AG10803 (cell line): ENCODE data around the gene EEIG2.
A peak's percentile ranks its signal among the peaks of the same experiment; 100 is the strongest.
"Not testable (repeated sequence)": the region's sequence is repeated elsewhere in the genome, so short reads cannot be mapped to it uniquely, and the experiment has no call there.

Experiments
- DNase-seq: peaks from one replicate; pipeline ENCODE4 v3.0.0; 2010; ENCODE audit warnings: low read depth
- H3K4me3 ChIP-seq: 2 replicates; pipeline ENCODE4 v1.5.1; 2011; ENCODE audit warnings: mild to moderate bottlenecking, low read length, control low read depth
- CTCF ChIP-seq: conservative IDR thresholded peaks from 2 replicates; pipeline ENCODE4 v1.5.1; 2011; ENCODE audit warnings: mild to moderate bottlenecking, low read length, control low read depth, inconsistent platforms

EEIG2 gene

GRCh38 chr1:108559215-108560186 is at the start of gene EEIG2:
Gene EEIG2 (plus strand): TSS chr1:108560100. CDS start chr1:108560429, 329 bp downstream.
- DNase-seq = peak; percentile 78
- peak within 1 kb of the TSS; percentile 82 for H3K4me3 ChIP-seq
- no peak; the same call in 1 of the 2 replicates for TF ChIP-seq CTCF

DNA sequence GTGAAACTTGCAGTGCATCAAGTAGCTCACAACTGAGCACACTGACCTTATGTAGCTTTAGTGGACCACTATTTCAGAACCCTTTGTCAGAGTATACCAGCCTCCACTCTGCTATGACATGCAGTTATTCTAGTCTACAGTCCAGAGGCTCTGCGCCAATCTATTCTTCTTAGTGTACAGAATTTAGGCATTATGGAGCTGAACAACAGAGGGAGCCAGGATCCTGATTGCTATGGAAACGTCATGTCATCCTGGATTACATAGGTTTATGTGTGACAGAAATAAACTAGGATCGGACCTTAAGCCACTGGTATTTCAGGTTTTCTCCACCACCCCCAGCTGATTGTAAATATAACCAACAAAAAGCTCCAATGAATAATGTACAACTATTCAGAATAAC is 48.1 kb upstream of the EEIG2 start:
- no peak overlapping the region for H3K4me3 ChIP-seq
- no peak; the same call in 1 of the 2 replicates for TF ChIP-seq CTCF
- no peak for DNase-seq

DNA sequence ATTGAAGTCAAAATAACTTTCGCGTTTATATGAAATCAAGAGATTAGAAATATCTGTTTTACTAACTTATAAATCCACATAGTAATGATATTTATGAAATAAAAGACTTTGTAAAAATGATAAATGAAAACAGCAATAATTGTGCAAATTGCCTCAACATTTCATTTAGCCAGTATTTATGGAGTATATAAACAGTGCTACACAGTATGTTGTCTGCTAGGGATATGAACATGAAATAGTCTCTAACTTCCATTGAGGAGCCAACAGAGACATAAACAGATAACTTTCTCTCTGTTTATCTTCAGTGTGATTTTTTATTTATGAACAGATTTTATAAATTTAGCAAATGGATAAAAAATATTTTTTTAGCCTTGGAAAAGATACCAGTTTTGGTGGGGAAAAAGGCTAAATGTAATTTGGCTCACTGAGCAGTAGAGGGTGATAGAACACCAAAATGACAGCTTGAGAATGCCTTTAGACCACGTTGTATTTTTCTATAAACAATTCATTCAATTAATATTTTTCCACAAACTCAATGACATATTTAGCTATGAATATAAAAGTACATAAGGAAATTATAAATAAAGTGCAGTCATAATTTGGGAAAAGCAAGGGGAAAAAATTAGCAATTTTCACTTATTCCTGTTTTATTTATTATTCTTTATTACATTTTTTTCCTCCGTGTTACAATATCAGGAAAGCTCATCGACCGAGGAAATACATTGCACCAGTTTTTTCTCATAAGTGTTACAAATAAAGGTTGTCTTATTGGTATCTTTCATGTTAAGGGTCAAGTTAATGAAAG is 47.5 kb upstream of the EEIG2 start:
- DNase-seq = peak; percentile 47
- TF ChIP-seq CTCF = peak; percentile 95
- H3K4me3 ChIP-seq = no peak overlapping the region

- TF ChIP-seq CTCF = no peak
- no peak overlapping the region for H3K4me3 ChIP-seq
- DNase-seq = no peak
Measured at GRCh38 chr1:108513044-108513415, 46.9 kb upstream of the EEIG2 start.

DNA sequence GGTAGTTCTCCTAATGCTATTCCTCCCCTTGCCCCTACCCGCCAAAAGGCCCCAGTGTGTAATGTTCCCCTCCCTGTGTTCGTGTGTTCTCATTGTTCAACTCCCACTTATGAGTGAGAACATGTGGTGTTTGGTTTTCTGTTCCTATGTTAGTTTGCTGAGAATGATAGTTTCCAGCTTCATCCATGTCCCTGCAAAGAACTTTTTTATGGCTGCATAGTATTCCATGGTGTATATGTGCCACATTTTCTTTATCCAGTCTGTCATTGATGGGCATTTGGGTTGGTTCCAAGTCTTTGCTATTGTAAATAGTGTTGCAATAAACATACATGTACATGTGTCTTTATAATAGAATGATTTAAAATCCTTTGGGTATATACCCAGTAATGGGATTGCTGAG is 46.0 kb upstream of the EEIG2 start:
- not testable (repeated sequence) for H3K4me3 ChIP-seq, DNase-seq

DNA sequence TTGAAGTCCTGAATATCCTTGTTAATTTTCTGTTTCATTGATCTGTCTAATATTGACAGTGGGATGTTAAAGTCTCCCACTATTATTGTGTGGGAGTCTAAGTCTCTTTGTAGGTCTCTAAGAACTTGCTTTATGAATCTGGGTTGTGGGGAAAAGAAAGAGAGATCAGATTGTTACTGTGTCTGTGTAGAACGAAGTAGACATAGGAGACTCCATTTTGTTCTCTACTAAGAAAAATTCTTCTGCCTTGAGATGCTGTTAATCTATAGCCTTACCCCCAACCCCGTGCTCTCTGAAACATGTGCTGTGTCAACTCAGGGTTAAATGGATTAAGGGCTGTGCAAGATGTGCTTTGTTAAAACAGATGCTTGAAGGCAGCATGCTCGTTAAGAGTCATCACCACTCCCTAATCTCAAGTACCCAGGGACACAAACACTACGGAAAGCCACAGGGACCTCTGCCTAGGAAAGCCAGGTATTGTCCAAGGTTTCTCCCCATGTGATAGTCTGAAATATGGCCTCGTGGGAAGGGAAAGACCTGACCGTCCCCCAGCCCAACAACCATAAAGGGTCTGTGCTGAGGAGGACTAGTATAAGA is 42.5 kb upstream of the EEIG2 start:
- not testable (repeated sequence) for H3K4me3 ChIP-seq, DNase-seq

GRCh38 chr1:108521990-108522393 is 37.9 kb upstream of the EEIG2 start:
- no peak for TF ChIP-seq CTCF
- no peak overlapping the region for H3K4me3 ChIP-seq
- no peak for DNase-seq
